ENCODE data around the gene STPG1.

The STPG1 gene

DNA sequence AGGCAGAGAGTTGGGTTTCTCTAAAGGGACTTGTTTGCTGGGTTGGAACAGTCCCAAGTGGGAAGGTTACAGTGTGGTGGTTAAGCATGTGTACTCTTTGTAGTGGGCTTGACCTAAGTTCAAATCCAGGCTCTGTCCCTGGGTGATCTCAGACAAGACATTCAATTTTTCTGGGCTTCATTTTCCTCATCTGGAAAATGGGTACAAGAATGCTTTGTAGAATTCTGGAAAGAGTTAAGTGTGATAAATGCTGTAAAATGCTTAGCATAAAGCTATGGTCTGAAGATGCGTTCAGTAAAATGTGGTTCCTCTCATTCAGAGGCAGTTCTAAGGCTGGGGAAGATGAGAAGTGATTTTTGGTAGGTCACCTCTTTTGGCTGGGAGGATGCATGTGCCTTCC lies 93.6 kb downstream of the STPG1 start:
- FAIRE-seq (no peak), DNase-seq (ENCODE audit: insufficient read length, low spot score) (no peak)
- TF ChIP-seq CTCF (IDR thresholded peaks at IDR 0.05; ENCODE audit: insufficient read depth, missing control alignments), result no peak

GRCh38 chr1:24319312-24319863 lies 94.2 kb downstream of the STPG1 start, which contains the start of gene GRHL3:
TSS of gene GRHL3 (plus strand) at chr1:24319357. CDS start at chr1:24319552, 195 bp downstream.
- no peak for DNase-seq (ENCODE audit: insufficient read length, low spot score)
- TF ChIP-seq CTCF (IDR thresholded peaks at IDR 0.05; ENCODE audit: insufficient read depth, missing control alignments), result no peak
- no peak for FAIRE-seq

- DNase-seq (ENCODE audit: insufficient read length, low spot score) (no peak), FAIRE-seq (no peak)
- TF ChIP-seq CTCF (IDR thresholded peaks at IDR 0.05; ENCODE audit: insufficient read depth, missing control alignments), result no peak
Observed at GRCh38 chr1:24318615-24319311, 94.8 kb downstream of the STPG1 start.

DNA sequence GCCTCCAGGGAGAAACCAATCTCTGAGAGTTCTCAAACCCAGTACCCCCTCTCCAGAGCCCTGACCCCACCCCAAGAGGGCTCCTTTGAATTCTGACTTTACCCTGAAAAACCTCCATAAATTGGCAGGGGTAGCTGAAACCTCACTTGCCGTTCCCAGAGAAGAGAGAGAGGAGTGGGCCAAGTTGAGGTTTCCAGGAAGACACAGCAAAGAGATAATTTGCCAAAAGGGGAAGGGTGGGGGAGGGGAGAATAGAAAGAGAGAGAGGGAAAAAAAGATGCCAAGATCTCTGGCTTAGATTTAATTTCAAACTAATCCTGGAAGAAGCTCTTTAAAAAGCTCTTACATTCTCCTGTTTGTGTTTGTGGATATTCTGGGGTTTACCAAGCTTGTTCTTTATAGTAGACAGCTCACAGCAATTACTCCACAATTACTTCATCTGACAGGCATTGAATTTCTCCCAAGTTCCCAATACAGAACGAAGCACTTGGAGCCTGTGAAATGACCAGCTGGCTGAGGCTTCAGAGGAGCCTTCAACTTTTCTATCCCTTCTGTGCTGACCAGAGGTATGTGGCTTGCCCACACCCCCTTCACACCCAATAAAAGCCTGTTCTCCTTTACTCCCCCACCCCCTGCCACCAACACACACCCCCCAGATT lies 95.5 kb downstream of the STPG1 start:
- no peak for FAIRE-seq
- no peak for DNase-seq (ENCODE audit: insufficient read length, low spot score)
- no peak for TF ChIP-seq CTCF (IDR thresholded peaks at IDR 0.05; ENCODE audit: insufficient read depth, missing control alignments)

DNA sequence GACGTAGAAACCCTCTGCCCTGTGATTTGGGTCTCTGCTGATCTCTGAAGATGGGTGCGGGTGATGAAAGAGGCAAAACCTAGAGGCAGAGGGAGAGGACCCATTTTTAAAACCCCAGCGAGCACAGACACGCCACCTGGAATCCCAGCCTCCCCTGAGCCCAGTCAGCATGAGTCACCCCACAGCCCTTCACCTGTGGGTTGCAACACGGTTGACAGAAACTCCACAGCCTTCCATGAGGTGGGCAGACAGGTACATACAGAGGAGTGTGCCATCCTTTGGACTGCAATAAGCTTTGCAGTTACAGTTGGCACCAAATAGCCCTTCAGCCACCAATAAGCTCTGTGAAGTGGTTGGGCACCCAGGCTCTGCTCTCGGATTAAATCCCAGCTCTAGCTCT lies 96.5 kb downstream of the STPG1 start:
- TF ChIP-seq CTCF (IDR thresholded peaks at IDR 0.05; ENCODE audit: insufficient read depth, missing control alignments), result no peak
- FAIRE-seq (no peak), DNase-seq (ENCODE audit: insufficient read length, low spot score) (no peak)

DNA sequence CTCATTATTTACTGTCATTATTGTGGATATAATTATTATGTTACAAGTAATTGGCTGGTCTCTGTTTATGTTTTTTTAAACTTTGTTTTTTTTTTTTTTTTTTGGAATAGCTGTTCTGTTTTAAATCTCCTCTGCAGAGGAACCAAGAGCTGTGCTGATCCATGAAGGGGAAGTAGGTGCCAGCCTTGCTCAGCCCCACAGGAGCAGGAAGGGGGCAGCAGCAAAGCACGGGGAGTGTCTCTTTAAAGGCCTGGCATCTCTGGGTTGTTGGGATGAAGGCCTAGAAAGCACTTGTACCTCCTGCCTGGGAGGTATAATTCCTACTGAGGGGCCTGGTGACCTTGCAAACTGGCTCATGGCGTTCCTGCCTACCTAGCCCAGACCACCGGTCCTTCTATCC lies 96.9 kb downstream of the STPG1 start:
- no peak for TF ChIP-seq CTCF (IDR thresholded peaks at IDR 0.05; ENCODE audit: insufficient read depth, missing control alignments)

GRCh38 chr1:24315391-24315790 lies 98.2 kb downstream of the STPG1 start:
- FAIRE-seq (no peak), DNase-seq (ENCODE audit: insufficient read length, low spot score) (no peak)
- TF ChIP-seq CTCF (IDR thresholded peaks at IDR 0.05; ENCODE audit: insufficient read depth, missing control alignments), result no peak

More for the DNA sequence above, 96.9 kb downstream of the STPG1 start:
- FAIRE-seq (no peak), DNase-seq (ENCODE audit: insufficient read length, low spot score) (no peak)

Data from D721Med (cell line).